MM.1S (cell line): ENCODE data around the gene OR8G1.

Experiments
- DNase-seq: peaks from one replicate; pipeline ENCODE4 v3.0.0-alpha.2; 2015
- H2AFZ ChIP-seq: fragments of 300-600 bp; sonication (generic); 2 replicates; pipeline ENCODE4 v1.6.0; 2016; ENCODE audit warnings: antibody characterized with exemption, low read length
- H3F3A ChIP-seq: fragments of 300-600 bp; sonication (generic); 2 replicates; pipeline ENCODE4 v1.6.1; 2016; ENCODE audit warnings: mild to moderate bottlenecking, antibody characterized with exemption, low read length, moderate library complexity, mixed read lengths; ENCODE audit not compliant: insufficient read depth
- H3K27ac ChIP-seq: fragments of 300-600 bp; sonication (generic); 2 replicates; pipeline ENCODE4 v1.5.1; 2016; ENCODE audit warnings: mild to moderate bottlenecking, low read length
- H3K27me3 ChIP-seq: fragments of 300-600 bp; sonication (generic); replicated peaks from 2 replicates; pipeline ENCODE4 v1.6.0; 2016; ENCODE audit warnings: low read length; ENCODE audit not compliant: insufficient read depth
- H3K36me3 ChIP-seq: fragments of 300-600 bp; sonication (generic); replicated peaks from 2 replicates; pipeline ENCODE4 v1.6.1; 2016; ENCODE audit warnings: mild to moderate bottlenecking, low read length, mixed read lengths; ENCODE audit not compliant: insufficient read depth
- H3K4me1 ChIP-seq: fragments of 300-600 bp; sonication (generic); 2 replicates; pipeline ENCODE4 v1.6.1; 2016; ENCODE audit warnings: low read length, mixed read lengths
- H3K4me2 ChIP-seq: fragments of 300-600 bp; sonication (generic); 2 replicates; pipeline ENCODE4 v1.6.0; 2016; ENCODE audit warnings: low read depth, low read length
- H3K4me3 ChIP-seq: fragments of 300-600 bp; sonication (generic); 2 replicates; pipeline ENCODE4 v1.5.1; 2016; ENCODE audit warnings: low read length, mixed read lengths
- H3K79me2 ChIP-seq: fragments of 300-600 bp; sonication (generic); 2 replicates; pipeline ENCODE4 v1.6.1; 2016; ENCODE audit warnings: mixed run types, low read length, mixed read lengths
- H3K9ac ChIP-seq: fragments of 300-600 bp; sonication (generic); 2 replicates; pipeline ENCODE4 v1.6.1; 2016; ENCODE audit warnings: low read length, mixed read lengths
- H3K9me2 ChIP-seq: fragments of 300-600 bp; sonication (generic); replicated peaks from 2 replicates; pipeline ENCODE4 v1.6.1; 2016; ENCODE audit warnings: mild to moderate bottlenecking, low read length, mixed read lengths; ENCODE audit not compliant: insufficient read depth
- H3K9me3 ChIP-seq: fragments of 300-600 bp; sonication (generic); replicated peaks from 2 replicates; pipeline ENCODE4 v1.6.1; 2016; ENCODE audit warnings: mild to moderate bottlenecking, low read length, mixed read lengths; ENCODE audit not compliant: insufficient read depth
- H4K20me1 ChIP-seq: fragments of 300-600 bp; sonication (generic); 2 replicates; pipeline ENCODE4 v1.6.1; 2016; ENCODE audit warnings: mild to moderate bottlenecking, low read length, moderate library complexity, mixed read lengths; ENCODE audit not compliant: insufficient read depth
- EZH2 ChIP-seq: fragments of 300-600 bp; sonication (generic); optimal IDR thresholded peaks from 2 replicates; pipeline ENCODE3; 2017; ENCODE audit warnings: low read depth, mild to moderate bottlenecking, antibody characterized with exemption, low read length, mixed read lengths
- EZH2phosphoT487 ChIP-seq: fragments of 300-600 bp; sonication (generic); IDR thresholded peaks from 2 replicates; pipeline ENCODE4 v1.6.1; 2018; ENCODE audit warnings: antibody characterized with exemption, low read length
- TF ChIP-seq, protein P1 (sequence below): fragments of 300-600 bp; sonication (generic); IDR thresholded peaks from 2 replicates; pipeline ENCODE4 v1.5.1; 2016; ENCODE audit warnings: antibody characterized with exemption, low read length, mixed read lengths

Gene OR8G1, protein sequence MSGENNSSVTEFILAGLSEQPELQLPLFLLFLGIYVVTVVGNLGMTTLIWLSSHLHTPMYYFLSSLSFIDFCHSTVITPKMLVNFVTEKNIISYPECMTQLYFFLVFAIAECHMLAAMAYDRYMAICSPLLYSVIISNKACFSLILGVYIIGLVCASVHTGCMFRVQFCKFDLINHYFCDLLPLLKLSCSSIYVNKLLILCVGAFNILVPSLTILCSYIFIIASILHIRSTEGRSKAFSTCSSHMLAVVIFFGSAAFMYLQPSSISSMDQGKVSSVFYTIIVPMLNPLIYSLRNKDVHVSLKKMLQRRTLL

DNA sequence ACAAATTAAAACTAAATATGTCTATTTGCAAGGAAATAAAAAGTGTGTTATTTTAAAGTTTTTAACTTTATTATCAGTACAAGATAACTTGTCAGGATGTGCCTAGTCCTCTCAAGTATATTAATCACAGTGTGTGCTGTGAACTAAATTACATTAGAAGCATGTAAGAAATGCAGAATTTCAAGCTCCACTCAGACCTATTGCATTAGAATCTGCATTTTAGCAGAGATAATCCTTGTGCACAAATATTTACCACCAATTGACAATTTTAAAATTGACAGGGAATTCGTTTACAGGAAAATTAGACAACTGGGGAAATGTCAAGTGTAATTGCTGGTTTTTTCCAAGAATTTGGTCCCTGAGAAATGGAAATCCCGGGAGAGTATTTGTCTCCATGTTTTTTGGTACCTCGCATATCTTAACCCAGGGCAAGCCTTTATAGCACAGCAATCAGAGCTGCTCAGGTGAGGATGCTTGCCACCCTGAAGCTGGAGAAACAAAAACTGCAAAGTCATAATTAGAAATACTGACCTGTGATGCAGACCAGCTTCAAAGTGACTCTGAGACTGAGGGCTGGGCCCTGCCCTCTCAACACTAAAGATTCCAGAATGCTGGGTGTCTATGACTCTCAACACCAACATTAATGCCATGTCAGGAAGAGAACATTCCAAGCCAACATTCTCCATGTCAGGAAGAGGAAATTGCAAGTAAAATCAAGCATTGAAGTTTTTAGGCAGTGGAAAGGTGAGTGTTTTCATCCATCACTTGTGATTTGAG, at the start of gene OR8G1:
Gene OR8G1, plus strand, starts transcription at position 475 of the 777 bp plus-strand sequence. CDS start 8,581 bp downstream, outside the sequence.
- TF ChIP-seq, protein P1, sequence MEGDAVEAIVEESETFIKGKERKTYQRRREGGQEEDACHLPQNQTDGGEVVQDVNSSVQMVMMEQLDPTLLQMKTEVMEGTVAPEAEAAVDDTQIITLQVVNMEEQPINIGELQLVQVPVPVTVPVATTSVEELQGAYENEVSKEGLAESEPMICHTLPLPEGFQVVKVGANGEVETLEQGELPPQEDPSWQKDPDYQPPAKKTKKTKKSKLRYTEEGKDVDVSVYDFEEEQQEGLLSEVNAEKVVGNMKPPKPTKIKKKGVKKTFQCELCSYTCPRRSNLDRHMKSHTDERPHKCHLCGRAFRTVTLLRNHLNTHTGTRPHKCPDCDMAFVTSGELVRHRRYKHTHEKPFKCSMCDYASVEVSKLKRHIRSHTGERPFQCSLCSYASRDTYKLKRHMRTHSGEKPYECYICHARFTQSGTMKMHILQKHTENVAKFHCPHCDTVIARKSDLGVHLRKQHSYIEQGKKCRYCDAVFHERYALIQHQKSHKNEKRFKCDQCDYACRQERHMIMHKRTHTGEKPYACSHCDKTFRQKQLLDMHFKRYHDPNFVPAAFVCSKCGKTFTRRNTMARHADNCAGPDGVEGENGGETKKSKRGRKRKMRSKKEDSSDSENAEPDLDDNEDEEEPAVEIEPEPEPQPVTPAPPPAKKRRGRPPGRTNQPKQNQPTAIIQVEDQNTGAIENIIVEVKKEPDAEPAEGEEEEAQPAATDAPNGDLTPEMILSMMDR = no peak
- TF ChIP-seq EZH2 = no peak
- Histone ChIP-seq H3K79me2 (no peaks in the 10 kb centered on the region), H3K9me2 (no peaks in the 10 kb centered on the region), H3K9me3 (no peaks in the 10 kb centered on the region), H3K36me3 (no peaks in the 10 kb centered on the region), H3K9ac (no peak within 1 kb of the TSS), H3K4me1 (no peaks in the 10 kb centered on the region), H4K20me1 (no peaks in the 10 kb centered on the region), H3K27me3 (no peaks in the 10 kb centered on the region), H3K27ac (no peak within 1 kb of the TSS), H2AFZ (no peak within 1 kb of the TSS), H3F3A (no peaks in the 10 kb centered on the region), H3K4me3 (no peak within 1 kb of the TSS), H3K4me2 (no peak within 1 kb of the TSS)
- no peak for DNase-seq

DNA sequence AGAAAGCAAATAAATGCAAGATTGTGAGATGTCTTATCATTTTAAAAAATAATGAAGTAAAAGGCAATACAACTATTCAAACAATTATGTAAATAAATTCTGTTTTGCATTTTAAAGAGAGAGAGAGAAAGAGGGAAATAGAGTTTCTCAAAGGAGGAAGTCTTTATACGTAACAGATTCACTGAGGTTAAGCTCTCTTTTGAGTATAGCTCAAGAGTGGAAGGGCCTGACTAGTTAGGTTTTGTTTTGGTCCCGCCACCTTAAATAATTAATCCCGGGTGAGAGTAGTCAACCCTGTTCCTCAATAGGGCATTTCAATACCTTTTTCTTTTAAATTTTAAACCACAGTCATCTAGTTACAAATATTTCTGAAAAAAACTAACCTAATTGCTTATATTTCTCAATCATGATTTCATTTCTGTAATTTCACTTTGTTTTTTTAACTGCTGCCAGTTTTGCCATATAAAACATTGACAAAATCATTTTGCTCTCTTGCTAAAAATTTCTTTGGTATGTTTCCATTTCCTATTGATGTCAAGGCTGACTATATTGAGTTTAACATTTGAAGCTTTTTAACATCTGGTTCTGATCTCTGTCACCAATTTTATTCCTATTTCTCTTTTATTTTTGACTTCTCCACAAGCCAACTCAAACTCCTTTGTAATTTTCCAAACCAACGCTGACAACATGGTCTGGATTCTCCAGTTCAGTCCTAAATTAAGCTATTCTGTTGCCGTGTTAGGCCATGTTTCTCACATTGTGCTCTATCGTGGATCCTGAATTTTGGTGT, 47.5 kb upstream of the OR8G1 start:
- H3K27ac ChIP-seq = no peak overlapping the region
- H3K36me3 ChIP-seq = no peaks in the 10 kb centered on the region
- no peaks in the 10 kb centered on the region for H3K9me2 ChIP-seq
- no peak for DNase-seq
- H3K27me3 ChIP-seq = no peaks in the 10 kb centered on the region
- no peak overlapping the region for H2AFZ ChIP-seq
- H3F3A ChIP-seq = no peaks in the 10 kb centered on the region
- H3K4me3 ChIP-seq = no peak overlapping the region
- H4K20me1 ChIP-seq = no peaks in the 10 kb centered on the region
- no peaks in the 10 kb centered on the region for H3K4me1 ChIP-seq
- H3K9me3 ChIP-seq = no peaks in the 10 kb centered on the region
- TF ChIP-seq EZH2phosphoT487 (no peak), EZH2 (no peak)
- TF ChIP-seq, protein P1 = no peak
- no peak overlapping the region for H3K9ac ChIP-seq
- H3K79me2 ChIP-seq = no peaks in the 10 kb centered on the region
- H3K4me2 ChIP-seq = no peak overlapping the region

DNA sequence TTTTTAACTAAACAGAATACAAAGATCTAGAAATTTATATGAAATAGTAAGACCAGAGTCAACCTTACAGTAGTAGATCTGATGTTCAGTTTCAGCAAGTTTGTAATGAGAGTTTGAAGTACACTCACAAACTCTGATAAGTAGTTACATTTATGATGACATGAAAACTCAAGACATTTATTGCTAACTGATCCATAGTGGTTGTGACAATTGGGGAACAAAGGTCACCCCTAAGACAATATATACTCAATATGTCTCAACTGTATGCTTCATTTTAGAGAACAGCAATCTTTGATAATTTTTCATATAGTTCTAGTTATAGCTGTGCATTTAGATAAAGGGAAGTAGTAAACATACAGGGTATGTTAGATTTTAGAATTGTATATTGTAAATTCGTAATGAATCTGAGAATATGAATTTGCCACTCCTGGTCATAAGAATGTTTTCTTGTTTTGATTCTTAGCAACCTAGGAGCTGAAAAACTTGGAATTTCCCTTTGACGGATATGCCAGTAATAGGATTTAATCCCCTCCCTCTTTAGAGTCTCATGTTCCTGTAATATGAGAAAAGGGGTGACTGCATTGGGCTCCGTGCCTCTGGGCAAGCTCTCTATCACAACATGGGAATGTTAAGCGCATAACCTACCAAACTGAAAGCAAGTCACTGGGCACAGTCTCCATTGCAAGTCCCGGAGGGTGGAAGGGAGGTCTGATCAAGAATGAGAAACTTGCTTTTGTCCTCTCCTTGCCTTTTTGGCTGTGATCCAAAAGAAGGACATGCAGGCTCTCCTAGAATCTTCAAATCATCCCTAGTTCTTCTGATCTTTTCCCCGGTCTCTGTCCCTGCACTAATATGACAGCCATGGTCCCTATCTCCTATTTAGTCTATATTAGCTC, 46.4 kb upstream of the OR8G1 start:
- H3K79me2 ChIP-seq = no peaks in the 10 kb centered on the region
- H3K4me3 ChIP-seq = no peak overlapping the region
- no peaks in the 10 kb centered on the region for H3F3A ChIP-seq
- no peaks in the 10 kb centered on the region for H3K9me2 ChIP-seq
- no peaks in the 10 kb centered on the region for H3K36me3 ChIP-seq
- H3K4me2 ChIP-seq = no peak overlapping the region
- H3K27me3 ChIP-seq = no peaks in the 10 kb centered on the region
- H3K27ac ChIP-seq = no peak overlapping the region
- no peaks in the 10 kb centered on the region for H3K4me1 ChIP-seq
- H4K20me1 ChIP-seq = no peaks in the 10 kb centered on the region
- TF ChIP-seq EZH2phosphoT487 = no peak
- TF ChIP-seq, protein P1 = no peak
- TF ChIP-seq EZH2 = no peak
- H3K9ac ChIP-seq = no peak overlapping the region
- H2AFZ ChIP-seq = no peak overlapping the region
- DNase-seq = no peak
- H3K9me3 ChIP-seq = no peaks in the 10 kb centered on the region
